Coronary artery (tissue), 2 donors: ENCODE results near the gene ZNF865.
A peak's percentile ranks its signal among the peaks of the same experiment; 100 is the strongest.

Source experiments
- DNase-seq: peaks from one replicate; pipeline ENCODE4 v3.0.0-alpha.2; 2017; ENCODE audit warnings: low spot score
- H3K27ac ChIP-seq, 2 donors: fragments of 200-600 bp; sonication (generic); one replicate each; pipeline ENCODE4 v1.5.1; 2016 to 2019
- H3K4me3 ChIP-seq: fragments of 200-600 bp; sonication (generic); 2 replicates; pipeline ENCODE4 v1.5.1; 2016; ENCODE audit warnings: mild to moderate bottlenecking, moderate library complexity
- CTCF ChIP-seq: fragments of 200-600 bp; sonication (generic); IDR thresholded peaks from one replicate; pipeline ENCODE4 v1.5.1; 2019; ENCODE audit warnings: antibody characterized with exemption

ZNF865 gene

GRCh38 chr19:55598719-55599467 is 6.6 kb upstream of the ZNF865 start:
- no peak for TF ChIP-seq CTCF
- H3K27ac ChIP-seq = peak overlapping the region; percentile 96
- H3K4me3 ChIP-seq = peak overlapping the region; percentile 96
- DNase-seq = peak; percentile 97

- Histone ChIP-seq H3K4me3 (peak within 1 kb of the TSS; percentile 96), H3K27ac (peak within 1 kb of the TSS; percentile 96)
- peak; percentile 100 for DNase-seq
- TF ChIP-seq CTCF = no peak
These were observed 6.0 kb upstream of the ZNF865 start, which contains the start of gene FIZ1 for GRCh38 chr19:55599468-55599841. Gene FIZ1, minus strand, starts transcription at chr19:55599517. Its CDS starts 1,652 bp downstream, at chr19:55597865.

GRCh38 chr19:55599842-55600661 is 5.4 kb upstream of the ZNF865 start, which contains the start of gene ZNF524:
Gene ZNF524, plus strand, starts transcription at chr19:55600288. Its CDS starts 1,825 bp downstream, at chr19:55602113.
- Histone ChIP-seq H3K4me3 (peak within 1 kb of the TSS; percentile 96), H3K27ac (peak within 1 kb of the TSS; percentile 96)
- peak; percentile 92 for DNase-seq
- no peak for TF ChIP-seq CTCF

- DNase-seq = no peak
- no peak for TF ChIP-seq CTCF
- peak overlapping the region; percentile 96 for H3K4me3 ChIP-seq
- peak overlapping the region; percentile 96 for H3K27ac ChIP-seq
These were observed 4.8 kb upstream of the ZNF865 start for GRCh38 chr19:55600662-55601028.

GRCh38 chr19:55601084-55601483 is 4.4 kb upstream of the ZNF865 start:
- peak overlapping the region; percentile 96 for H3K4me3 ChIP-seq
- no peak for DNase-seq
- no peak for TF ChIP-seq CTCF
- H3K27ac ChIP-seq = peak overlapping the region; percentile 96

- DNase-seq = no peak
These were observed 3.1 kb upstream of the ZNF865 start for GRCh38 chr19:55602104-55603001.

More at GRCh38 chr19:55602104-55603001, 3.1 kb upstream of the ZNF865 start:
- no peak for TF ChIP-seq CTCF
- no peak overlapping the region for H3K27ac ChIP-seq
- H3K4me3 ChIP-seq = no peak overlapping the region
